Activated CD4-positive, alpha-beta T cell treated with anti-CD3 and anti-CD28 coated beads for 24 hours (primary cell): Measurements from ENCODE around the gene CACNA1C.

Experiments
- DNase-seq, 2 donors: peaks; one replicate each; pipeline ENCODE4 v3.0.0-alpha.2; 2020; ENCODE audit warnings: low read depth in 2 of 2

CACNA1C gene

GRCh38 chr12:2052826-2053678, at the start of gene CACNA1C:
Gene CACNA1C, plus strand, starts transcription at chr12:2052987. Its CDS starts 576 bp downstream, at chr12:2053563.
- no peak for DNase-seq

DNA sequence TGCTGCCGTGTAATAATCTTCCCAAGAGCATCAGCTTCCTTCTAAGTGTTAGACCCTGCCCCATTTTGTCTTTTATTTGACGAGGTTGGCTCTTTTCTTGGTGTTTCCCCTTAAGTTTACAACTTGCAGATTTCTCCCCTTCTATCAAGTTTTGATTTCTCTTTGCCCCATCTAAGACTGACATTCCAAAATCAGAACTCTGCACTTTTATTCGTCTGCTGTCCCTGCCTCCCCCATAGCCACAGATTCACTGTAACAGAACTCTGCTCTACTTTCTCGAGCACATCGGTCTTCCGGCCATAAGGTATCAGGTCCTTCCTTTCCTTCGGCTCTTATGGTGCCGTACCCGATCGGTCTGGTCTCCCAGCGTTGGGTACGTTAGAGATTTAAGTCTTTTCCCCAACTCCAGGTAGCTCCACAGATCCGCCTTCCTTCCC, 49.1 kb upstream of the CACNA1C start:
- DNase-seq, result no peak

- peak; percentile 92 to 93 for DNase-seq
These were observed 48.5 kb upstream of the CACNA1C start, which contains the start of gene DCP1B for GRCh38 chr12:2004113-2004929. Gene DCP1B, minus strand, starts transcription at chr12:2004457. Its CDS starts 26 bp downstream, at chr12:2004431.

DNA sequence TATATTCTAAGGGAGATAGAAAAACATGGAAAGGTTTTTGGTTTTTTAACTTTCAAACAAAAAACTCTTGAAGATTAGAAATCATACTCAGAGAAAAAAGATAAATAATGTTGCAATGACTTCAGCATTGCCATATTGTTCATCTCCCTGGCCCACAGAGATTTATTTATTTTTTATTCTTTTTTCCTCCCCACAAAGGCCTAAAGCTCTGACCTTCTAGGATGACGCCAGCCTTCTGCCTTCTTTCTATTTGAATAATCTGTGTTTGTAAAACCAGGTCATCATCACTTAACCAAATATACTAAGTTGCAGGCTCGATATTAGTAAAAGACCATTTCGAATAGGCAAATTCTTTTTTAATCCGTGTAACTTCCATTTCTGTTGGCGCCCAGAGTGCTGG, 44.1 kb upstream of the CACNA1C start:
- no peak for DNase-seq

GRCh38 chr12:2009623-2010022, 43.2 kb upstream of the CACNA1C start:
- DNase-seq, result no peak

DNA sequence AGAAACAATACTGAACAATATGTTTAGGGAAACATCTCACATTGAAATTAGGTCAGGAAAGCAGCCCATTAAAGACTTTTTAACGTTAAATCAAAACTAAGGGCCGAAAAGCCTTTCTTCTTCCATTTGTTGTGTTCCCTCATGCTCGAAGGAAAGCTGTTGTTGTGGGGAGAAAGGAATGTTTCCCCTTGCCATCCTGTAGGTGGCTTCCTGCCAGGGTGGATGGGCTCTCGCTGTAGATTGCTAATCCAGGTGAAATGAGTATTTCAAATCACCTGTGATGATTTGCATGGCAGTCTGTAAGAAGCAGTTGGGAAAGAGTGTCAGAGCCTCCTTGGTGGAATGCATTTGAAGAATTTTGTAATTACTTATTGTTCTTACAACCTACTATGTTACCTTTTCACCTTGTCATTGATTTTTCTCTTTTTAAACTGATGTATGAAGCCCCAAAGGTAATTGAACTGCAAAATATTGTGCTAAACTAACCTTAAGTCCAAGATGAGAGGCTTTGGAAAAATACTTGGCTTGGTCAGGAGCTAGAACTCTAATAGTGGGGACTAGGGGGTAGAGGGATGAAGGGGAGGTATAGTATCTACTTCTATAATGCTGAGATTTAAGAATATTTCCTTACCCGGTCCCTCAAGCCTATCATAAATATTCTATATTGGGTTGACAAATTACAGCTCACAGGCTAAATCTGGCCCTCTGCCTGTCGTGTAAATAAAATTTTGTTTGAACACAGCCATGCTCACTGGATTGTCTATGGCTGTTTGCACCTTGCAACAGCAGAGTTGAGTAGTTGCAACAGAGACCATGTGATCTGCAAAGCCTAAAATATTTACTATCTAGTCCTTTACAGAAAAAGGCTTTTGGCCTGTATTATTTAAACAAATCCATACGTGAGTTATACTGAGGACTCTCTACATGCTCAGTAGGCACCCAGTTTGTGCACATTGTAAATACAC, 40.9 kb upstream of the CACNA1C start:
- DNase-seq, result no peak

DNA sequence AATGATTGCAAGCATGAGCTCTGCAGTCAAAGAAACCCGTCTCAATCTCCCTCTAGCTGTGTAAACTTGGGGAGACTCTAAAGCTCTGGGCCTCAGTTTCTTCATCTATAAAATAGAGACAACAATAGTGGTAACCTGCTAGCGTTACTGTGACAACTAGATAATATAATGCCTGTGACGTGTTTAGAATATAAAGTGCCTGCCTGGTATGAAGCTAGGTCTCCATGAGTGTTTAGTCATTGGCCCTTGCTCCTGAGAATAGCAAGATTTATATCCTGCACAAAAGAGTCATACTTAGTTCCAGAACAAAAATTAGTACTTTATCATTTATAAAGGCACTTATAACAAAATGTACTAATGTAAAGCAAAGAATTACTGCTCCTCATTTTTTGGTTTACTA, 39.7 kb upstream of the CACNA1C start:
- DNase-seq, result no peak

- DNase-seq, result no peak
These were observed 39.1 kb upstream of the CACNA1C start for GRCh38 chr12:2013527-2014223.

GRCh38 chr12:2014231-2014630, 38.6 kb upstream of the CACNA1C start:
- DNase-seq, result no peak

DNA sequence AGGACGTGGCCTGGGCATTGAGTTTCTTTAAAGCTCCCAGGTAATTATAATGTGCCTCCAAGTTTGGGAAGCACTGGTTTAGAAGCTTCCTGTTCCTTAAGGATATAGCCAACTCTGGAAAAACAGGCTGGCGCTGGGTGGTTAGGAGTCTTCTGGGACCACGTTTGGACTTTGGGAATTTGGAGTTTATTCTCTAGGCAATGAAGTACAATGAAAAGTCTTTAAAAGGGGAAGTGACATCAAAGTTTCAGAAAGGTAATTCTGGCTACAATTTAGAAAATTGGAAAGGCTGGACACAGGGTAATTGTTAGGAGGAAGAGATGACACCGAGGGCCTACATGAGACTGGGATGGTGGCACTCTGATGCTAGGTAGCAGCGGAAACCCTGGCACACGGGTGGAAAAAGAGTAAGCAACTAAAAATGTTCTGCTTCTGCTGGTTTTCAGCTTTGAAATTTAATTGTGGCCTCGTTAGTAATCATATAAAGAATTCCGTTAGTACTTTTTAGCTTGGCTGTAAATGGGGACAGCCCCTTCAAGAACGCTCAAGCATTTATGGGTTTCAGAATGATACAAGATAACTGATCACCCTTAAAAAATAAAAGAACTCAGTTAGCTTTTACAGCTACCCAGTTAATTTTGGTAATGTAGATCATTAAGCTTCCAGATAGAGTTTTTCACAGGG, 35.8 kb upstream of the CACNA1C start:
- DNase-seq, result no peak

- no peak for DNase-seq
These were observed 35.0 kb upstream of the CACNA1C start for GRCh38 chr12:2017546-2018337.

DNA sequence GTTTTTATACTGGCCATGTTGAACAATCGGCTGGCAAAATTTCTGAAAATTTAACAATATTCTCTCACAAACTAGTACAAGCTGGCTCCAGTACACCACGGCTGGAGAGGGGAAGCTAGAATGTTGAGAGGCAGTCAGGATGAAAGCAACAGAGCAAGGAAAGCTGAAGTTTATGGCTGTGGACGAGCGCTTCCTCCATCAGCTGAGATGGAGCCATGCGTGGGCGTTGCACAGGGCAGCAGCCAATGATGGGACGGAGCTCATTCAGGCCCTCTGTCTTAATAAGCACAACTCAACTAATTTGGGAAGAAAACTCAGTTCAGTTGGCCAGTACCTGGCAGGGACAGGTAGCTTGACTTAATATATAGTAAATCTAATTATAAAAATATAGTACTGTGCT, 34.4 kb upstream of the CACNA1C start:
- no peak for DNase-seq

- DNase-seq, result no peak
These were observed 33.7 kb upstream of the CACNA1C start for GRCh38 chr12:2019126-2019525.

GRCh38 chr12:2020511-2020910, 32.3 kb upstream of the CACNA1C start:
- DNase-seq, result no peak

- DNase-seq, result no peak
These were observed 29.4 kb upstream of the CACNA1C start for GRCh38 chr12:2023365-2023764.

GRCh38 chr12:2027351-2027750, 25.4 kb upstream of the CACNA1C start:
- no peak for DNase-seq

DNA sequence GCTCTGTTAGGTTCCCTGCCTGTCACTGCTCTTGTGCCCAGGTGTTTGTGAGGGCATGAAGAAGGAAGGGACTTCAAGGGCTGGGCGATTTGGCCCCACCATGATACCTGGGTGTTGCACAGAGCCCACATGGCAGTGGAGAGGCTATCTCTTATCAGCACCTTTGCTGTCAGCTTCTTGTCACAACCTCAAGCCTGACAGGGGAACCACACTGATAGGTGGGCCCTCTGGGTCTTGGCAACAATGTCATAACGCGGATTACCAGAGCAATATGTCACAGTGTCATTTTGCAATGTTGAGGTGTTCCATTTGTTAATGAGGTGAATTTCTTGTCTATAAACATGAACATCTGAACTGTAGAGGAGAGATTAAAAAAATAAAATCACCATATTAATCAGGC, 22.9 kb upstream of the CACNA1C start:
- no peak for DNase-seq

DNA sequence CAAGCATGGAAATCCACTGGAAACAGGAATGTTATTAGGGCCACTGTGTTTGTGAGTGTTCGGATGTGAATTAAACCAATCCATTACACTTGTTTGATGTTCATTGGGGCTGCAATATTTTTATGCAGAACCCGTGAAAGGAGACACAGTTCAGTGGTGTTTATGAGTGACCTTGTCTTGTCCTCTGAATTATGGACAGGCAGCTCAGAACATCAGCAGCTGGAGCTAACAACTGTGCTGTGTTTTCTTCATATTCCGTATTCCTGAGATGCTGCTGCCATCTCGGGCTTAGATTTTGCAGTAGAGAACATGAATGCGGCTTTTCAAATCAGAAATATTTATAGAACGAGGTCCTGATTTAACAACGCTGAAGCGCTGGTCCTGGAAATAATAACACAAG, 20.3 kb upstream of the CACNA1C start:
- no peak for DNase-seq

- peak; percentile 82 to 87 for DNase-seq
These were observed 18.0 kb upstream of the CACNA1C start for GRCh38 chr12:2034633-2035430.
